SW480 (cell line): ENCODE data around the gene KNL1.
A peak's percentile ranks its signal among the peaks of the same experiment; 100 is the strongest.
"Not testable (repeated sequence)": the region's sequence is repeated elsewhere in the genome, so short reads cannot be mapped to it uniquely, and the experiment has no call there.

ENCODE experiments used
- DNase-seq: peaks from one replicate; pipeline ENCODE4 v3.0.0-alpha.2; 2016; ENCODE audit warnings: low spot score

Gene KNL1

GRCh38 chr15:40664909-40665308, 70.9 kb downstream of the KNL1 start:
- no peak for DNase-seq

- not testable (repeated sequence) for DNase-seq
Observed at GRCh38 chr15:40676290-40676689, 82.2 kb downstream of the KNL1 start.

GRCh38 chr15:40676906-40677305, 82.9 kb downstream of the KNL1 start:
- not testable (repeated sequence) for DNase-seq

- no peak for DNase-seq
Observed at GRCh38 chr15:40680151-40680550, 86.1 kb downstream of the KNL1 start.

- DNase-seq, result not testable (repeated sequence)
Observed at GRCh38 chr15:40680959-40681358, 86.9 kb downstream of the KNL1 start.

GRCh38 chr15:40684381-40684780, 90.3 kb downstream of the KNL1 start:
- no peak for DNase-seq

GRCh38 chr15:40685376-40685775, 91.3 kb downstream of the KNL1 start:
- no peak for DNase-seq

GRCh38 chr15:40688932-40689799, 95.1 kb downstream of the KNL1 start:
- DNase-seq, result no peak

GRCh38 chr15:40691737-40692136, 97.7 kb downstream of the KNL1 start:
- peak; percentile 71 for DNase-seq

GRCh38 chr15:40693904-40694687, 100.0 kb downstream of the KNL1 start:
- no peak for DNase-seq

GRCh38 chr15:40694688-40695468, 100.8 kb downstream of the KNL1 start, which contains the start of gene RAD51:
Gene RAD51 (plus strand): TSS chr15:40695174. CDS start chr15:40698759, 3,585 bp downstream.
- DNase-seq, result peak; percentile 91

GRCh38 chr15:40695469-40695890, 101.4 kb downstream of the KNL1 start:
- DNase-seq, result no peak

GRCh38 chr15:40696228-40696627, 102.2 kb downstream of the KNL1 start:
- DNase-seq, result no peak

GRCh38 chr15:40697916-40698315, 103.9 kb downstream of the KNL1 start:
- DNase-seq, result no peak

GRCh38 chr15:40702077-40702476, 108.0 kb downstream of the KNL1 start:
- DNase-seq, result no peak

- DNase-seq, result no peak
Observed at GRCh38 chr15:40706121-40706520, 112.1 kb downstream of the KNL1 start.
